OCI-LY7 (cell line): ENCODE data around the gene MEF2A. TPM values are rescaled to one million over a fixed set of nuclear protein-coding genes. Genes with fewer than 3 reads are reported as not detected.

ENCODE experiments used
- BruUV-seq: library from RNA; stranded (reverse); fragments of 400-500 nt; replicated peaks from 2 replicates; lab custom pipeline; 2021; lab: Mats Ljungman, UMichigan
- CTCF ChIA-PET: fragments of 300-600 bp; sonication (Branson Sonifier 250); formaldehyde crosslinking; loops from one replicate; lab custom pipeline; 2022; ENCODE audit warnings: antibody characterized with exemption; ENCODE audit not compliant: unreplicated experiment; lab: Charles Lee
- POLR2A ChIA-PET: fragments of 300-600 bp; sonication (Branson Sonifier 250); formaldehyde crosslinking; loops from one replicate; lab custom pipeline; 2022; ENCODE audit warnings: antibody characterized with exemption; lab: Charles Lee
- DNase-seq: peaks from one replicate; pipeline ENCODE4 v3.0.0-alpha.2; 2015; ENCODE audit warnings: low spot score
- H2AFZ ChIP-seq: fragments of 200-600 bp; sonication (generic), shearing (Covaris generic); 2 replicates; pipeline ENCODE4 v1.6.1; 2014; ENCODE audit warnings: mild to moderate bottlenecking, antibody characterized with exemption, low read length, moderate library complexity
- H3K27ac ChIP-seq: fragments of 200-600 bp; sonication (generic); 2 replicates; pipeline ENCODE4 v1.5.1; 2014; ENCODE audit warnings: mixed run types, low read depth, mild to moderate bottlenecking, moderate library complexity, low read length, inconsistent platforms; ENCODE audit not compliant: poor library complexity, severe bottlenecking
- H3K36me3 ChIP-seq: fragments of 200-600 bp; sonication (generic); 2 replicates; pipeline ENCODE4 v1.6.1; 2014; ENCODE audit warnings: mild to moderate bottlenecking, antibody characterized with exemption, low read length, moderate library complexity, mixed read lengths; ENCODE audit not compliant: insufficient read depth
- H3K4me1 ChIP-seq: fragments of 200-600 bp; sonication (generic); 2 replicates; pipeline ENCODE4 v1.5.1; 2014; ENCODE audit warnings: mild to moderate bottlenecking, low read length; ENCODE audit not compliant: insufficient read depth, poor library complexity, severe bottlenecking
- H3K4me2 ChIP-seq: fragments of 200-600 bp; sonication (generic); 2 replicates; pipeline ENCODE4 v1.6.1; 2014; ENCODE audit warnings: mild to moderate bottlenecking, low read length
- H3K4me3 ChIP-seq: fragments of 200-600 bp; sonication (generic); 2 replicates; pipeline ENCODE4 v1.5.1; 2014; ENCODE audit warnings: mild to moderate bottlenecking, low read depth, low read length; ENCODE audit not compliant: poor library complexity, severe bottlenecking
- H3K79me2 ChIP-seq: fragments of 200-600 bp; sonication (generic); 2 replicates; pipeline ENCODE4 v1.6.1; 2016; ENCODE audit warnings: low read depth, mild to moderate bottlenecking, low read length, moderate library complexity, mixed read lengths; ENCODE audit not compliant: insufficient read depth
- H3K9me2 ChIP-seq: fragments of 200-600 bp; sonication (generic); 2 replicates; pipeline ENCODE4 v1.6.1; 2016; ENCODE audit warnings: mild to moderate bottlenecking, low read length, mixed read lengths; ENCODE audit not compliant: insufficient read depth
- H3K9me3 ChIP-seq: fragments of 200-600 bp; sonication (generic); 2 replicates; pipeline ENCODE4 v1.6.1; 2014; ENCODE audit warnings: mild to moderate bottlenecking, mixed run types, low read length, mixed read lengths
- H4K20me1 ChIP-seq: fragments of 200-600 bp; sonication (generic); 2 replicates; pipeline ENCODE4 v1.6.1; 2014; ENCODE audit warnings: mild to moderate bottlenecking, antibody characterized with exemption, low read length, moderate library complexity, mixed read lengths; ENCODE audit not compliant: insufficient read depth
- CTCF ChIP-seq: fragments of 200-600 bp; sonication (generic); conservative IDR thresholded peaks from 2 replicates; pipeline ENCODE4 v1.5.1; 2014; ENCODE audit warnings: mild to moderate bottlenecking, antibody characterized with exemption, low read length, moderate library complexity, mixed read lengths
- EZH2phosphoT487 ChIP-seq: fragments of 200-600 bp; sonication (generic); IDR thresholded peaks from 2 replicates; pipeline ENCODE4 v1.6.1; 2018; ENCODE audit warnings: low read depth, borderline replicate concordance, mild to moderate bottlenecking, mixed run types, antibody characterized with exemption, low read length, moderate library complexity, mixed read lengths
- intact Hi-C: fragments of 100-400 bp; cut with micrococcal nuclease; formaldehyde crosslinking; loops from one replicate; pipeline ENCODE4 v1.10.0; 2022; ENCODE audit not compliant: unreplicated experiment
- total RNA-seq, 2 experiments: library from RNA; depleted of rRNA in 1 of 2; stranded (reverse); fragments of >200 nt in 1 of 2; shearing (Covaris generic) in 1 of 2; gene quantifications; 2 replicates each; pipeline ENCODE4 v1.2.3, GENCODE V29; 2014 to 2022

The MEF2A gene
- total RNA-seq, 2 experiments from 2014 or later, result 28.0 to 38.2 TPM

DNA sequence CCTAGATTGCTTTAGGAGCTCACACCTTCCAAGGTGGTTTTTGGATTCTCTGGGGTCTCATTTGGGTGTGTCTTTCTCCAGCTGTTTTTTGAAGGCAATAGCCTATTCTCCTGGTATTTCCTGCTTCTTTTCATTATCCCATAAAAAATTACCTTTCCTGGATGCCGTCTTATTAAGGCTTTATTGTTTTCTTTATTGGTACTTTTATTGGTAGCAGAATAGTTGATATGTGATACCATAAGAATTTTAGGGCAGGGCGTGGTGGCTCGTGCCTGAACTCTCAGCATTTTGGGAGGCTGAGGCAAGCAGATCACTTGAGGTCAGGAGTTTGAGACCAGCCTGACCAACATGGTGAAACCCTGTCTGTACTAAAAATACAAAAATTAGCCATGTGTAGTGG lies 18.3 kb upstream of the MEF2A start:
- no peak for TF ChIP-seq CTCF
- no peak for TF ChIP-seq EZH2phosphoT487
- ChIA-PET CTCF (no interaction called here), POLR2A (interaction anchor here (0.8 kb wide), 1 partner anchor 12 kb away, joined by 3 read pairs; no protein-coding TSS in a partner anchor)
- H2AFZ ChIP-seq, result no peak overlapping the region
- no peaks in the 10 kb centered on the region for H3K9me3 ChIP-seq
- no peaks in the 10 kb centered on the region for H4K20me1 ChIP-seq
- H3K4me2 ChIP-seq, result no peak overlapping the region
- no peaks in the 10 kb centered on the region for H3K9me2 ChIP-seq
- H3K4me3 ChIP-seq, result no peak overlapping the region
- intact Hi-C loops, result no loop called here
- DNase-seq, result no peak
- no peaks in the 10 kb centered on the region for H3K36me3 ChIP-seq
- H3K27ac ChIP-seq, result no peak overlapping the region
- BruUV-seq, result no TSS peak
- no peaks in the 10 kb centered on the region for H3K4me1 ChIP-seq
- no peaks in the 10 kb centered on the region for H3K79me2 ChIP-seq

- no peaks in the 10 kb centered on the region for H4K20me1 ChIP-seq
- H3K4me3 ChIP-seq, result no peak overlapping the region
- intact Hi-C loops, result no loop called here
- no peaks in the 10 kb centered on the region for H3K36me3 ChIP-seq
- no peaks in the 10 kb centered on the region for H3K4me1 ChIP-seq
- H3K9me2 ChIP-seq, result no peaks in the 10 kb centered on the region
- no TSS peak for BruUV-seq
- no peak for TF ChIP-seq CTCF
- TF ChIP-seq EZH2phosphoT487, result no peak
- H2AFZ ChIP-seq, result no peak overlapping the region
- no peaks in the 10 kb centered on the region for H3K9me3 ChIP-seq
- H3K27ac ChIP-seq, result no peak overlapping the region
- no peak for DNase-seq
- no peaks in the 10 kb centered on the region for H3K79me2 ChIP-seq
- CTCF ChIA-PET, result no interaction called here
- POLR2A ChIA-PET, result no interaction called here
- H3K4me2 ChIP-seq, result no peak overlapping the region
Measured at GRCh38 chr15:99550077-99550476, 15.7 kb upstream of the MEF2A start.

GRCh38 chr15:99552111-99552510 lies 13.7 kb upstream of the MEF2A start:
- no peak for DNase-seq
- no TSS peak for BruUV-seq
- POLR2A ChIA-PET, result interaction anchor here (0.6 to 1.5 kb wide), 4 partner anchors 10 to 224 kb away, joined by 3 to 4 read pairs (median 4); no protein-coding TSS in a partner anchor

More at GRCh38 chr15:99552111-99552510, 13.7 kb upstream of the MEF2A start:
- TF ChIP-seq CTCF (no peak), EZH2phosphoT487 (no peak)
- no peaks in the 10 kb centered on the region for H3K36me3 ChIP-seq
- peak overlapping the region; percentile 39; the same call in 1 of the 2 replicates for H2AFZ ChIP-seq
- H3K4me2 ChIP-seq, result no peak overlapping the region
- no peak overlapping the region for H3K4me3 ChIP-seq
- no peak overlapping the region for H3K27ac ChIP-seq
- intact Hi-C loops, result no loop called here
- no peaks in the 10 kb centered on the region for H3K9me2 ChIP-seq
- no peaks in the 10 kb centered on the region for H3K79me2 ChIP-seq
- H3K4me1 ChIP-seq, result no peaks in the 10 kb centered on the region
- no peaks in the 10 kb centered on the region for H4K20me1 ChIP-seq
- H3K9me3 ChIP-seq, result no peaks in the 10 kb centered on the region
- CTCF ChIA-PET, result no interaction called here
